BLaER1 treated with 17β-estradiol and CSF1 and Interleukin-3, amounts not matched to agents 10 nM and 100 nM (cell line): ENCODE data around the gene ITM2C.

ENCODE experiments used
- H3K27ac ChIP-seq, 11 experiments: shearing (Covaris generic); formaldehyde crosslinking; 2 replicates each; pipeline ENCODE4 v1.8.1; 2022
- H3K27me3 ChIP-seq, 11 experiments: shearing (Covaris generic); formaldehyde crosslinking; 2 replicates each; pipeline ENCODE4 v1.8.1; 2022
- H3K36me3 ChIP-seq, 11 experiments: shearing (Covaris generic); formaldehyde crosslinking; 2 replicates each; pipeline ENCODE4 v1.8.1; 2022
- H3K4me1 ChIP-seq, 10 experiments: shearing (Covaris generic); formaldehyde crosslinking; 2 replicates each; pipeline ENCODE4 v1.8.1; 2022
- H3K4me2 ChIP-seq, 11 experiments: shearing (Covaris generic); formaldehyde crosslinking; 2 replicates each; pipeline ENCODE4 v1.8.1; 2022
- H3K4me3 ChIP-seq, 10 experiments: shearing (Covaris generic); formaldehyde crosslinking; 2 replicates each; pipeline ENCODE4 v1.8.1; 2022
- H3K9ac ChIP-seq, 11 experiments: shearing (Covaris generic); formaldehyde crosslinking; 2 replicates each; pipeline ENCODE4 v1.8.1; 2022
- H3K9me3 ChIP-seq, 11 experiments: shearing (Covaris generic); formaldehyde crosslinking; replicated peaks in 1 of 11; 2 replicates each; pipeline ENCODE4 v1.8.1; 2022
- H4K20me1 ChIP-seq, 11 experiments: shearing (Covaris generic); formaldehyde crosslinking; 2 replicates each; pipeline ENCODE4 v1.8.1; 2022
- Cebpa-rat ChIP-seq, 11 experiments: shearing (Covaris generic); IDR thresholded peaks; 2 replicates each; pipeline ENCODE4 v1.8.1; 2022

Gene ITM2C

GRCh38 chr2:230924470-230925341 is 60.0 kb downstream of the ITM2C start, which contains the start of gene GPR55:
GPR55 (minus strand) TSS chr2:230925242; CDS start chr2:230910962, 14,280 bp downstream.
- Histone ChIP-seq H3K4me3 (no peak within 1 kb of the TSS), H4K20me1 (no peaks in the 10 kb centered on the region), H3K27me3 (no peaks in the 10 kb centered on the region), H3K36me3 (no peaks in the 10 kb centered on the region), H3K9me3 (no peaks in the 10 kb centered on the region), H3K4me2 (peak within 1 kb of the TSS; percentile 40 to 81 (median 57); a peak in 21 of 22 replicates), H3K27ac (peak within 1 kb of the TSS in 6 of 11 experiments; percentile 4 to 57 (median 37); a peak in 8 of 22 replicates), H3K9ac (peak within 1 kb of the TSS in 2 of 11 experiments; percentile 30 to 46; a peak in 3 of 22 replicates), H3K4me1 (peaks cover 13 to 36% (median 25%) of the 10 kb centered on the region in 10 experiments)
- no peak for TF ChIP-seq Cebpa-rat (IDR thresholded peaks at IDR 0.05)

DNA sequence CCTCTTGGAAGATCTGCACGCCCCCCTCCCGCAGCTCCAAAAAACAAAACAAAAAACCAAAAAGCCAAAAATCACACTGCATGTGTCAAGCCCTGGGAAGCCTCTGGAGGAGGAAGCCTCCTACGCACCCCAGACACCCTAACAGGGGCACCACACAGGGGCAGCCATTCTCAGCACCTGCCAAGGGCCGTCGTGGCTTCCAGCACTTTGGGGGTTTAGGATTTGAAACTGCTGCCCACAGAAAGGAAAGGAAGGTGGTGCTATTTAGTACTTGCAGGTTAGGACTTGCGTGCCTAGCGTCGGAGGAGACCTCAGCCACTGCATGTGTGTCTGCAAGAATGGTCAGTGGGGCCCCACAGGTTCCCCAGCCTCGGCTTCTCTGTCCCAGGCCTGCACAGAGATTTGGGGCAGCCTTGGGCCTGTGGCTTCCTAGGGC is 60.7 kb downstream of the ITM2C start:
- peak overlapping the region; percentile 40 to 81 (median 57); a peak in 20 of 22 replicates for H3K4me2 ChIP-seq
- TF ChIP-seq Cebpa-rat (IDR thresholded peaks at IDR 0.05), result no peak
- no peaks in the 10 kb centered on the region for H3K36me3 ChIP-seq
- no peaks in the 10 kb centered on the region for H4K20me1 ChIP-seq
- H3K4me1 ChIP-seq, result peaks cover 13 to 42% (median 32%) of the 10 kb centered on the region in 10 experiments
- no peaks in the 10 kb centered on the region for H3K9me3 ChIP-seq
- peak overlapping the region in 6 of 11 experiments; percentile 4 to 57 (median 37); a peak in 8 of 22 replicates for H3K27ac ChIP-seq
- H3K4me3 ChIP-seq, result no peak overlapping the region
- no peaks in the 10 kb centered on the region for H3K27me3 ChIP-seq
- H3K9ac ChIP-seq, result peak overlapping the region in 2 of 11 experiments; percentile 30 to 46; a peak in 3 of 22 replicates

- H3K4me3 ChIP-seq, result no peak overlapping the region
- H3K36me3 ChIP-seq, result no peaks in the 10 kb centered on the region
- H3K4me1 ChIP-seq, result peaks cover 13 to 47% (median 35%) of the 10 kb centered on the region in 10 experiments
- H3K9me3 ChIP-seq, result no peaks in the 10 kb centered on the region
- H3K9ac ChIP-seq, result 0 out of 22 replicates have a peak overlapping the region, but pooled peaks of 1 of the 11 experiments have one; percentile 46
- H4K20me1 ChIP-seq, result no peaks in the 10 kb centered on the region
- TF ChIP-seq Cebpa-rat (IDR thresholded peaks at IDR 0.05), result no peak
- H3K27me3 ChIP-seq, result no peaks in the 10 kb centered on the region
- H3K27ac ChIP-seq, result peak overlapping the region in 3 of 11 experiments; percentile 45 to 57 (median 55); a peak in 3 of 22 replicates
- peak overlapping the region in 4 of 11 experiments; percentile 54 to 81 (median 75); a peak in 7 of 22 replicates for H3K4me2 ChIP-seq
Observed at GRCh38 chr2:230925879-230926765, 61.4 kb downstream of the ITM2C start.

DNA sequence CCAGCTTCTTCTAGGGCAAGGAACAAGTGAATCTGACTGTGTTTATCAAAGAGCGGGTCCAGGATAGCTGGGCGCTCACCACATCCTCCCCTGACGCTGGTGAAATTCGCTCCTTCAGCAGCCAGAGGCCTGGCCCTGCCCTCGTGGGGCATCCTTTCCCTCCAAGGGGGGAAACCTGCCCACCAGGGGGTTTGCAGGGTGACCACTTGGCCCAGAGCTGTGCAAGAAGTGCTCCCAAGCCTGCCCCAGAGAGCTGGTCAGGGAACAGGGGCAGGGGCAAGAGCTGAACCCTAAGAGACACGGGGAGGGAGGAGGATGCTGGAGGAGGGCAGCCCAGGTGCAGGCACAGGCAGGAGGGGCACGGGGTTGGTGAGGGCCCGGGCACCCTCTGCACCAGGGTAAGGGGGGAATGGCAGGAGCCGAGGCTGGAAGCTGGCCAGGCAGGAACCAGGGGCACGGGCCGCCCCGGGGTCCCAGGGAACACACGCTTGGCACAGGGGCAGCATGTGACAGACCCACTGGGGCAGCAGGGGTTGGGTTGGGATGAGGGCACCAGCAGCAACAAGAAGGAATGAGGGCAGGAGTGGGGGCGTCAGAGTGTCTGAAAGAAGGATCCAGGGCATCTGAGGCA is 63.1 kb downstream of the ITM2C start:
- Histone ChIP-seq H3K4me2 (peak overlapping the region in 9 of 11 experiments; percentile 15 to 57 (median 32); a peak in 12 of 22 replicates), H3K9ac (0 out of 22 replicates have a peak overlapping the region, but pooled peaks of 1 of the 11 experiments have one; percentile 2), H3K27me3 (no peaks in the 10 kb centered on the region), H4K20me1 (no peaks in the 10 kb centered on the region), H3K27ac (0 out of 22 replicates have a peak overlapping the region, but pooled peaks of 1 of the 11 experiments have one; percentile 0), H3K9me3 (no peaks in the 10 kb centered on the region), H3K4me3 (no peak overlapping the region), H3K36me3 (no peaks in the 10 kb centered on the region), H3K4me1 (peaks cover 19 to 64% (median 50%) of the 10 kb centered on the region in 10 experiments)
- no peak for TF ChIP-seq Cebpa-rat (IDR thresholded peaks at IDR 0.05)
